T-helper 17 cell (primary cell): ENCODE data around the gene PKP3. TPM values are rescaled to one million over a fixed set of nuclear protein-coding genes. Genes with fewer than 3 reads are reported as not detected.

Experiments used
- ATAC-seq: fragments of 150-1000 bp; cut with Tn5 transposase; 2 replicates; pipeline ENCODE4 v1.10.0; 2021; ENCODE audit warnings: mild to moderate bottlenecking, moderate library complexity
- DNase-seq, 3 donors: peaks; one replicate each; pipeline versions ENCODE4 v3.0.0 to v3.0.0-alpha.2; 2020 to 2021
- H3K9me3 ChIP-seq: one replicate; pipeline ENCODE4 v1.7.0; 2013; ENCODE audit warnings: low read length, mild to moderate bottlenecking; ENCODE audit not compliant: control insufficient read depth, poor library complexity, severe bottlenecking
- H3K27ac Mint-ChIP-seq: one replicate; pipeline ENCODE4 v1.8.0; 2022; ENCODE audit warnings: mild to moderate bottlenecking, moderate library complexity, mixed read lengths
- H3K27me3 Mint-ChIP-seq: one replicate; pipeline ENCODE4 v1.8.0; 2022; ENCODE audit warnings: mixed read lengths
- H3K36me3 Mint-ChIP-seq: one replicate; pipeline ENCODE4 v1.8.0; 2022; ENCODE audit warnings: low read depth, mixed read lengths
- H3K4me1 Mint-ChIP-seq: one replicate; pipeline ENCODE4 v1.8.0; 2022; ENCODE audit warnings: mild to moderate bottlenecking, mixed read lengths
- H3K4me3 Mint-ChIP-seq: one replicate; pipeline ENCODE4 v1.8.0; 2022; ENCODE audit warnings: mild to moderate bottlenecking, moderate library complexity, mixed read lengths
- total RNA-seq, 4 donors: library from RNA in 2 of 4; stranded (reverse) in 2 of 4; gene quantifications; one replicate each; pipeline ENCODE4 v1.2.3 and lab custom pipeline; 2022 to 2026

PKP3 gene
- total RNA-seq, 2 donors from 2014 or later, result not detected

DNA sequence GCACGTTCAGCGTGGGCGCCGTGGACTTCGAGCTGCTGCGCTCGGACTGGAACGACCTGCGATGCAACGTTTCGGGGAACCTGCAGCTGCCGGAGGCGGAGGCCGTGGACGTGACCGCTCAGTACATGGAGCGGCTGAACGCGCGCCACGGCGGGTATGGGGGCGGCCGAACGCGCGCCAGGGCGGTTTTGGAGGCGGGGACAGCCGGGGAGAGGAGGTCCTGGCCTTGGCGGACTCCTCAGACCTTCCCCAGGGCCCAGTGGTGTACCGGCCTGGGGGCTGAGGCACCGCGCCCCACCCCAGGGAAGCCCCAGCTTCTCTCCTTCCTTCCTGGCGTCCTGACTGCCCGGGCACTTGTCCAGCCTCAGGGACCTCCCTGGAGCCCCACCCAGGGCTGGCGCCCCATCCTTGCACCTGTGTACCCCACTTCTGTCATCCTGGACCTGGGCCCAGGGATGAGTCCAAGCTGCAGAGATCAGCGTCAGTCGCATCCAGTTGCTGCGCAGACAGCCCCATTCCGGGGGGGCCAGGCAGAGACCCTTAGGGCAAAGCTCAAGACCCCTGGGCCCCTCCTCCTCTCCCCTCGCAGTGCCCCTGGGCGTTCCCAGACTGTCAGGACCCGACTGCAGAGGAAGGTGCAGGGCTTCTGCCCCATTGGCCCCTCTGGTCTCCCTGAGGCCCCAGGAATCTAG is 16.7 kb upstream of the PKP3 start:
- peak overlapping the region; percentile 66 for H3K27ac Mint-ChIP-seq

DNA sequence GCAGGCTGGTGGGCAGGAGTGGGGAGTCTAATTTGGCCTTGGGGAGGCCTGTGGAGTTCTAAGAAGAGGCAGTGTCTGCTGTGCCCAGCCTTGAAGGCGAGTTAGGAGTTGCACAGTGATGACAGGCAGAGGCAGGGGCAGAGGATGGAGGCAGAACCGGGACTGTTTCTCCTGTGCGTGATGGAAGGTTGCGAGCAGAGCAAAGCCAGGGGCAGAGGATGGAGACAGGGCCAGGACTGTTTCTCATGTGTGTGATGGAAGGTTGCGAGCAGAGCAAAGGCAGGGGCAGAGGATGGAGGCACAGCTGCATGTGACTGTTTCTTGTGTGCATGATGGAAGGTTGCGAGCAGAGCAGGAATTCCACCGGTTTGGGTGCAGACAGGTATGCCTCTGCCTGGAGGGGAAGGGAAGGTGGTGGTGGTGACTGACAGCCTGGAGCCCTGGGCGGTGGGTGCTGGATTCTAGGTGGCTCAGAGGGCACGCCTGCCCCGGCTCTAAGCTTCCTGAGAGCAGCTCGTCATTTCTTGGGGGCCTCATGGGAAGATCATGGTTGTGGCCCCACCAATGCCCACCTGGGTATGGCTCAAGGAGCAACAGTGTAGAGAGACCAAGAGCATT is 16.0 kb upstream of the PKP3 start:
- H3K4me1 Mint-ChIP-seq, result peaks cover 13% of the 10 kb centered on the region
- ATAC-seq (no peak), DNase-seq (no peak)
- no peak overlapping the region for H3K4me3 Mint-ChIP-seq
- peak overlapping the region; percentile 66 for H3K27ac Mint-ChIP-seq
- no peaks in the 10 kb centered on the region for H3K9me3 ChIP-seq
- no peaks in the 10 kb centered on the region for H3K36me3 Mint-ChIP-seq
- H3K27me3 Mint-ChIP-seq, result peaks cover under 1% of the 10 kb centered on the region

More for the DNA sequence above, 16.7 kb upstream of the PKP3 start:
- no peaks in the 10 kb centered on the region for H3K9me3 ChIP-seq
- H3K4me1 Mint-ChIP-seq, result peaks cover 13% of the 10 kb centered on the region
- ATAC-seq, result no peak
- no peaks in the 10 kb centered on the region for H3K27me3 Mint-ChIP-seq
- H3K36me3 Mint-ChIP-seq, result no peaks in the 10 kb centered on the region
- no peak for DNase-seq
- no peak overlapping the region for H3K4me3 Mint-ChIP-seq

DNA sequence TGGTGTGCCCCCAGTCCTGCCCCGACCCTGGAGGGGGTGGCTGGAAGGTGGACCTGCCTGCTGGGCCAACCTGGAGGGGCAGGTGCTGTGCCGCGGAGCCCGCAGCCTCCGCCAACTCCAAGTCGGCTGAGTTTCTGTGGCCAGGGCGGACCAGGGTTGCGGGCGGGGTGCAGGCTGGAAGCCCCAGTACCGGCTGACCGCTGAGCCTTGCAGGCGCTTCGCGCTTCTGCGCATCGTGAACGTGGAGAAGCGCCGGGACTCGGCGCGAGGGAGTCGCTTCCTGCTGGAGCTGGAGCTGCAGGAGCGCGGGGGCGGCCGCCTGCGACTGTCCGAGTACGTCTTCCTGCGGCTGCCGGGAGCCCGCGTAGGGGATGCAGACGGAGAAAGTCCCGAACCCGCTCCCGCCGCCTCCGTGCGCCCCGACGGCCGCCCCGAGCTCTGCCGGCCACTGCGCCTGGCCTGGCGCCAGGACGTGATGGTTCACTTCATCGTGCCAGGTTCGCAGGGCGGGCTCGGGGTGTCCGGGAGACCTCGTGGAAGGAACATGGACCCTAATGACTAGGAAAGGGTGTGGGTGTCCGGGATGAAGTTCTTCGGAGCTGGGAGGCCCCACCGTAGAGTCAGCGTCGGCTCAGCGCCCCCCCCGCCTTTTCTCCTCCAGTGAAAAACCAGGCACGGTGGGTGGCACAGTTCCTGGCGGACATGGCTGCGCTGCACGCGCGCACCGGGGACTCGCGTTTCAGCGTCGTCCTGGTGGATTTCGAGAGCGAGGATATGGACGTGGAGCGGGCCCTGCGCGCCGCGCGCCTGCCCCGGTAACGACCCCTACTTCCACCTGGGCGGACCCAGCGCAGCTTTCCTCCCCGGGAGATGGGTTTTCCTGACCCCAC is 14.6 kb upstream of the PKP3 start:
- peaks cover 14% of the 10 kb centered on the region for H3K4me1 Mint-ChIP-seq
- H3K4me3 Mint-ChIP-seq, result no peak overlapping the region
- DNase-seq, result no peak
- ATAC-seq, result no peak
- H3K27ac Mint-ChIP-seq, result no peak overlapping the region
- H3K36me3 Mint-ChIP-seq, result no peaks in the 10 kb centered on the region
- peaks cover 7% of the 10 kb centered on the region for H3K27me3 Mint-ChIP-seq
- H3K9me3 ChIP-seq, result no peaks in the 10 kb centered on the region

DNA sequence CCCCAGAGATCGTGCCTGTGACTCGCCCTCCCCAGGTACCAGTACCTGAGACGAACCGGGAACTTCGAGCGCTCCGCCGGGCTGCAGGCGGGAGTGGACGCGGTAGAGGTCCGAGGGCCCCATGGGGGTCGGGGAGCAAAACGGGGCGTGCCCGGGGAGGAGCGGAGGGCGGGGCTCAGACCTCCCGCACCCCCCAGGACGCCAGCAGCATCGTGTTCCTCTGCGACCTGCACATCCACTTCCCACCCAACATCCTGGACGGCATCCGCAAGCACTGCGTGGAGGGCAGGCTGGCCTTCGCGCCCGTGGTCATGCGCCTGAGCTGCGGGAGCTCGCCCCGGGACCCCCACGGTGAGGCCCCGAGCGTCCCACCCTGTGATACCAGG is 13.9 kb upstream of the PKP3 start:
- no peak for ATAC-seq

DNA sequence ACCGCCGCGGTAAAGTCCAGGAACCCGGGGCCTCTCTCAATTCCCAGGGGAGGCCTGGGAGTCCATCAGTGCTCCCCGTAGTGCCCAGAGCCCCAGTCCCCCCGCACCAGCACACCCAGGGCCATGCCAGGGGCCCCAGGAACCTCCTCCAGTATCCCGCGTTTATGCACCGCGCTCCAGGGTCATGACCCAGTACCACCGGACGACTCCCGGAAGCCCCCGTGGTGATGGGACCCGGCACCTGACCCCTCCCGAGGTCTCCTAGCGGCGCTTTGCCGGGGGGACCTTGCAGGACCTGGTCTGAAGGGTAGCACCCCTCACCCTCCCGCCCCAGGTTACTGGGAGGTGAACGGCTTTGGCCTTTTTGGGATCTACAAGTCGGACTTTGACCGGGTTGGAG is 13.5 kb upstream of the PKP3 start:
- Mint-ChIP-seq H3K27ac (no peak overlapping the region), H3K4me1 (peaks cover 14% of the 10 kb centered on the region), H3K36me3 (no peaks in the 10 kb centered on the region), H3K4me3 (no peak overlapping the region), H3K27me3 (peaks cover 7% of the 10 kb centered on the region)
- ATAC-seq (no peak), DNase-seq (no peak)
- no peaks in the 10 kb centered on the region for H3K9me3 ChIP-seq

More for the DNA sequence above, 13.9 kb upstream of the PKP3 start:
- peaks cover 7% of the 10 kb centered on the region for H3K27me3 Mint-ChIP-seq
- no peaks in the 10 kb centered on the region for H3K36me3 Mint-ChIP-seq
- H3K4me3 Mint-ChIP-seq, result no peak overlapping the region
- DNase-seq, result no peak
- H3K4me1 Mint-ChIP-seq, result peaks cover 14% of the 10 kb centered on the region
- no peaks in the 10 kb centered on the region for H3K9me3 ChIP-seq
- H3K27ac Mint-ChIP-seq, result no peak overlapping the region

DNA sequence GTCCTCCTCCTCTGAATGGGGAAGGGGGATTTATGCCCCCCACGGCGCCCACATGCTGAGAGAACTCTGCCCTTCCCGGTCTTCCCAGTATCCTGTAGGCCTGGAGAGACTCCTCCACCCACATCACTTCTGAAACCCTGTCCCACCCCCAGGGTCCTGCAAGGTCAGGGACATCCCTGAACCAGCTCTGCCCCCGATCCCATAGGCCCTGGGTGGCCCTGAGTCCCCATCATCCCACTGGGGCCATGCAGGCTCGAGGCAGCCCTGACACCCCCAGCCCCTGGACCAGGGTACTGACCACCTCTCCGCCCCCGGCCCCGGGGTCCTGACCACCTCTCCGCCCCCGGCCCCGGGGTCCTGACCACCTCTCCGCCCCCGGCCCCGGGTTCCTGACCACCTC is 13.0 kb upstream of the PKP3 start:
- H3K9me3 ChIP-seq, result no peaks in the 10 kb centered on the region
- H3K4me3 Mint-ChIP-seq, result no peak overlapping the region
- H3K27me3 Mint-ChIP-seq, result peaks cover 7% of the 10 kb centered on the region
- H3K4me1 Mint-ChIP-seq, result peaks cover 14% of the 10 kb centered on the region
- no peak for DNase-seq
- H3K27ac Mint-ChIP-seq, result no peak overlapping the region
- H3K36me3 Mint-ChIP-seq, result no peaks in the 10 kb centered on the region
- no peak for ATAC-seq

DNA sequence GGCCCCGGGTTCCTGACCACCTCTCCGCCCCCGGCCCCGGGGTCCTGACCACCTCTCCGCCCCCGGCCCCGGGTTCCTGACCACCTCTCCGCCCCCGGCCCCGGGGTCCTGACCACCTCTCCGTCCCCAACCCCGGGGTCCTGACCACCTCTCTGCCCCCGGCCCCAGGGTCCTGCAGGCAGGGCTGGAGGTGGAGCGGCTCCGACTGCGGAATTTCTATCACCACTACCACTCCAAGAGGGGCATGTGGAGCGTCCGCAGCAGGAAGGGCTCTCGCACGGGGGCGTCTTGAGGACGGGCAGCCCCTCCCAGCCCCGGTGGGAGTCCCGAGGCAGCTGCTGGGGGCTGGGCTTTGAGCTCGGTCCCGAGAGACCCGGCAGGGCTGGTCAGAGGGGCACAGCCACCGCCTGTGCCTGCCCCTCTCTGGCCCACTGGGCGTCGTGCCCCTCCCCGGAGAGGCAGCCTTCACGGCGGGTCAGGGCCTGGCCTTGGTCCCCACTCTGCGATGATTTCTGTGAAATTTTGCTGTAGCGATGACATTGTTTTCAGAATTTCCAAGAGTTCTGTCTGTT is 12.4 kb upstream of the PKP3 start:
- Mint-ChIP-seq H3K27ac (no peak overlapping the region), H3K4me3 (no peak overlapping the region), H3K36me3 (no peaks in the 10 kb centered on the region), H3K4me1 (peaks cover 14% of the 10 kb centered on the region), H3K27me3 (peaks cover 7% of the 10 kb centered on the region)
- no peaks in the 10 kb centered on the region for H3K9me3 ChIP-seq
- DNase-seq (no peak), ATAC-seq (no peak)

DNA sequence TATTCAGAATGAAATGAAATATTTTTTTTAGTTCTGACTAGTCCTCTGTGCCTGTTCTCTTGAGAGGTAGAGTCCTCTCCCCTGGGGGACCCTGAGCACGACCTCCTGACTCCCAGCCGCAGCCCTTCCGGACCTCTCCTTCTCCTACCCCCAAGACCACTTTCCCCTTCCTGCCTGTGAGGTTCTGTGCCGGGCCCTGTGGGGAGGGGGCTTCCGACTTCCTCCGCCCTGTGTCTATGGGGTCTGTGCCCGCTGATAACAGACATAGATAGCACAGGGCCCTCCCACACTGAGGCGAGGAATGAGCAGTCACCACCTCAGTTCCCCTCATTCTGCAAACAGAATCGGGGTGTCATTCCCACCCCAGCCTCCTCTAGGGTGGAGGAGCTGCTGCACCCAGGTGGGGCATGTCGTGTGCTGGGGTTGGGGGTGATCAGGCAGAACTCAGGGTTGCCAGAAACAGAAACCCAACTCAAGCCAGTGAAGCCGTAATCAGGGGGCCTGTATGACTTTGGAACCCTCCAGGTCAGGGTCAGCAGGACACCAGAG is 11.9 kb upstream of the PKP3 start:
- Mint-ChIP-seq H3K4me1 (peaks cover 14% of the 10 kb centered on the region), H3K27ac (no peak overlapping the region), H3K27me3 (peaks cover 7% of the 10 kb centered on the region), H3K36me3 (no peaks in the 10 kb centered on the region), H3K4me3 (no peak overlapping the region)
- no peak for ATAC-seq
- DNase-seq, result no peak
- H3K9me3 ChIP-seq, result no peaks in the 10 kb centered on the region

DNA sequence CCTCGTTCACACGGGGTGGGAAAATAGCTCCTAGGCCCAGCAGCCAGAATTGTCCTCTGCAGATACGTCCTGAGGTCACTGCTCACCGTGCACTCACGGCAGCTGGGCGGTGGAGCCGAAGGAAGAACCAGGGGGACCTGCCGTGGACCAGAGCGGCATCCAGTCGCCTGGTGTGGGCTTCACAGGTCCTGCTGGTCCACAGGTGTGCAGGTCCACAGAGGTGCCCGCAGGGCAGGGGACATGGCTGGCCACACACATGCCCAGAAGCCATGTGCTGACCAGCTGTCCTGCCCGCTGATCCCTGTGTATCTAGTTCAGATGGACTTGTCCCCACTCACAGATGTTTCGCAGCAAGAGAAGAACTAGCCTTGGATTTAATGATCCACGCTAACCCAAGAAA is 10.6 kb upstream of the PKP3 start:
- Mint-ChIP-seq H3K27me3 (peaks cover 7% of the 10 kb centered on the region), H3K4me1 (peaks cover 15% of the 10 kb centered on the region), H3K27ac (no peak overlapping the region), H3K4me3 (no peak overlapping the region), H3K36me3 (no peaks in the 10 kb centered on the region)
- DNase-seq, result no peak
- H3K9me3 ChIP-seq, result no peaks in the 10 kb centered on the region
- no peak for ATAC-seq

DNA sequence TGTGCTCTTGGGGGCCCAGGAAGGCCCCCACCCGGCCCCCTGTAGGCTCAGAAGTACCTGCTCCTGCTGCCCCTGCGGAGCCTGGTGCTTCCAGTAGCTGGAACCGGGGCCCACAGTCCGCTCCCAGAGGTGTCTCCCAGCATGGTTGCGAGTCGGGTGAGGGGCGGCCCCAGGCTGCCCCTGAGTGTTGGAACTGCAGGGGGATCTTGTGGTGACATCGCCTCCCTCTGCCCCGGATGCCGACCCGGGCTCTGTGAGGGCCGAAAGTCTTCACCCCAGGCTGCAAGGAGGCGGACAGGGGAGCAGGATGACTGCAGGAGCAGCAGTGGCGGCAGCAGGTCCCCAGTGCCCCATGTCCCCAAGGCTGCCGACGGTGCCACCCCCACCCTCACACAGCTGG is 9.5 kb upstream of the PKP3 start:
- no peaks in the 10 kb centered on the region for H3K36me3 Mint-ChIP-seq
- H3K9me3 ChIP-seq, result no peaks in the 10 kb centered on the region
- H3K27ac Mint-ChIP-seq, result no peak overlapping the region
- ATAC-seq (no peak), DNase-seq (no peak)
- H3K4me1 Mint-ChIP-seq, result peaks cover 13% of the 10 kb centered on the region
- H3K27me3 Mint-ChIP-seq, result peaks cover 7% of the 10 kb centered on the region
- H3K4me3 Mint-ChIP-seq, result no peak overlapping the region

DNA sequence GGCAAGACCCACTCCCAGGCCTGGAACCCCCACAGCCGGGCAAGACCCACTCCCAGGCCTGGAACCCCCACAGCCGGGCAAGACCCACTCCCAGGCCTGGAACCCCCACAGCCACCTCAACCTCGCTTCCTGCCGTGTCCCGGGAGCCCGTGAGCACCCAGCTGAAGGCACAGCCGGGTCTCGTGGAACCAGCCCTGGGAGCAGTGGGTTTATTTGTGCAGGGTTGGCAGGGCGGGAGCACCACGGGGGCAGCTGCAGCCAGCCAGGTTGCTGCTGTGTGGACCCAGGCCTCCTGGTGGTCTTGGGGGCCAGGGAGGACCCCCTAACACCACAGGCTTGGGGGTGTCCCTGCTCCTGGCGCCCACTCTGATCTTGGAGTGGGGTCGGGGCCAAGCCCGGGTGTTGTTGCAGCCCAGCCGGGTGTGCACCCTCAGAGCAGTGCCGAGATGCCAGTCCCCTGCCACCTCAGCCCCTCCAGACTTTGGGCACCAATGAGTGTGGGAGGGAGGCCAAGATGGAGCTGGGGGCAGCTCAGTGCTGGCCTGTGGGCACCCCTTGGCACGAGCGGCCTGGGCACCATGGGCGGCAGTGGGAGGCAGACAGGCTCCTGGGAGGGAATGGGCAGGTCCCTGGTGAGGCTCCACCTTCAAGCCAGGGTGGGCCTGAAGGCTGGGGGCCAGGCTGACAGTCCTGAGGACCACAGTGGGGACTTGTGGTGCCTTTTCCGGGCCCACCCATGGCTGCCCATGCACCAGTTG is 8.2 kb upstream of the PKP3 start:
- no peaks in the 10 kb centered on the region for H3K36me3 Mint-ChIP-seq
- no peak overlapping the region for H3K27ac Mint-ChIP-seq
- no peak for DNase-seq
- peaks cover 13% of the 10 kb centered on the region for H3K4me1 Mint-ChIP-seq
- H3K27me3 Mint-ChIP-seq, result peaks cover 7% of the 10 kb centered on the region
- H3K4me3 Mint-ChIP-seq, result no peak overlapping the region
- no peaks in the 10 kb centered on the region for H3K9me3 ChIP-seq
- ATAC-seq, result no peak

DNA sequence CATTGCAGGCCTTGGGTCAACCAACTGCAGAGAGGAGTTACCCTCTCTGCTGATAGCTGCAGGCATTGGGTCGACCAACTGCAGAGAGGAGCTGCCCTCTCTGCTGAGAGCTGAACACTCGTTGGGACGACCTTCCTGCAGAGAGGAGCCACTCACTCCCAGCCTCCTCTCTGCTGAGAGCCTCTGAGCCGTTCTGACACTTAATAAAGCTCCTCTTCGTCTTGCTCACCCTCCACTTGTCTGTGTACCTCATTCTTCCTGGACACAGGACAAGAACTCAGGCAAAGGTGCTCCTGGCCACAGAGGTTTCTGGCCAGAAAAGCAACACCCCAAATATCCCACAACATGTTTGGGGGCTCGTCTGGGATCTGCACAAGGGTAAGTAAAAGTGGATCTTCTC is 7.5 kb upstream of the PKP3 start:
- DNase-seq, result no peak
- no peak overlapping the region for H3K27ac Mint-ChIP-seq
- H3K4me3 Mint-ChIP-seq, result no peak overlapping the region
- H3K36me3 Mint-ChIP-seq, result no peaks in the 10 kb centered on the region
- no peak for ATAC-seq
- peaks cover 7% of the 10 kb centered on the region for H3K27me3 Mint-ChIP-seq
- no peaks in the 10 kb centered on the region for H3K9me3 ChIP-seq
- H3K4me1 Mint-ChIP-seq, result peaks cover 13% of the 10 kb centered on the region
